HEK293T (cell line): ENCODE measurements around the gene CLRN3.

ENCODE experiments used
- CTCF ChIA-PET: fragments of 350-600 bp; formaldehyde crosslinking; extraction: SDS; loops from one replicate; lab custom pipeline; 2021; ENCODE audit warnings: antibody characterized with exemption, inconsistent platforms; lab: Yijun Ruan, JAX
- POLR2A ChIA-PET: fragments of 350-600 bp; formaldehyde crosslinking; extraction: SDS; loops from one replicate; lab custom pipeline; 2020; ENCODE audit warnings: antibody characterized with exemption, inconsistent platforms; lab: Yijun Ruan, JAX
- DNase-seq: peaks from one replicate; pipeline ENCODE4 v3.0.0; 2012; ENCODE audit warnings: mixed read lengths; ENCODE audit errors: extremely low spot score
- ARNT ChIP-seq: fragments of 450-650 bp; IDR thresholded peaks from 2 replicates; pipeline ENCODE4 v1.6.1; 2017; ENCODE audit warnings: mild to moderate bottlenecking
- BHLHE40 ChIP-seq: fragments of 450-650 bp; IDR thresholded peaks from 2 replicates; pipeline ENCODE4 v1.6.1; 2016; ENCODE audit warnings: mild to moderate bottlenecking, moderate library complexity, borderline replicate concordance
- CTBP1 ChIP-seq: fragments of 450-650 bp; IDR thresholded peaks from 2 replicates; pipeline ENCODE4 v1.6.1; 2016; ENCODE audit warnings: borderline replicate concordance
- ELF4 ChIP-seq: fragments of 450-650 bp; IDR thresholded peaks from 2 replicates; pipeline ENCODE4 v1.6.1; 2017; ENCODE audit warnings: antibody characterized with exemption
- FOXA1 ChIP-seq: fragments of 450-650 bp; IDR thresholded peaks from 2 replicates; pipeline ENCODE4 v1.6.1; 2016; ENCODE audit warnings: mild to moderate bottlenecking
- FOXK2 ChIP-seq: fragments of 450-650 bp; IDR thresholded peaks from 2 replicates; pipeline ENCODE4 v1.6.1; 2016; ENCODE audit warnings: mild to moderate bottlenecking
- FOXM1 ChIP-seq: fragments of 450-650 bp; IDR thresholded peaks from 2 replicates; pipeline ENCODE4 v1.6.1; 2017; ENCODE audit warnings: mild to moderate bottlenecking, borderline replicate concordance
- HDGF ChIP-seq: fragments of 450-650 bp; IDR thresholded peaks from 2 replicates; pipeline ENCODE4 v1.6.1; 2017; ENCODE audit warnings: antibody characterized with exemption, borderline replicate concordance
- L3MBTL2 ChIP-seq: fragments of 450-650 bp; conservative IDR thresholded peaks from 2 replicates; pipeline ENCODE4 v1.6.1; 2016; ENCODE audit warnings: mild to moderate bottlenecking
- LEF1 ChIP-seq: fragments of 450-650 bp; IDR thresholded peaks from 2 replicates; pipeline ENCODE4 v1.6.1; 2017; ENCODE audit warnings: mild to moderate bottlenecking, borderline replicate concordance
- NFRKB ChIP-seq: fragments of 450-650 bp; IDR thresholded peaks from 2 replicates; pipeline ENCODE4 v1.6.1; 2016; ENCODE audit warnings: mild to moderate bottlenecking, moderate library complexity
- SP1 ChIP-seq: fragments of 450-650 bp; IDR thresholded peaks from 2 replicates; pipeline ENCODE4 v1.6.1; 2017
- SUZ12 ChIP-seq: fragments of 450-650 bp; IDR thresholded peaks from 2 replicates; pipeline ENCODE4 v1.6.1; 2016; ENCODE audit warnings: mild to moderate bottlenecking
- TARDBP ChIP-seq: fragments of 450-650 bp; IDR thresholded peaks from 2 replicates; pipeline ENCODE4 v1.6.1; 2016
- ZNF384 ChIP-seq: fragments of 450-650 bp; IDR thresholded peaks from 2 replicates; pipeline ENCODE4 v1.6.1; 2016
- TF ChIP-seq, protein P1 (sequence below): fragments of 450-650 bp; IDR thresholded peaks from 2 replicates; pipeline ENCODE4 v1.6.1; 2016

CLRN3 gene

DNA sequence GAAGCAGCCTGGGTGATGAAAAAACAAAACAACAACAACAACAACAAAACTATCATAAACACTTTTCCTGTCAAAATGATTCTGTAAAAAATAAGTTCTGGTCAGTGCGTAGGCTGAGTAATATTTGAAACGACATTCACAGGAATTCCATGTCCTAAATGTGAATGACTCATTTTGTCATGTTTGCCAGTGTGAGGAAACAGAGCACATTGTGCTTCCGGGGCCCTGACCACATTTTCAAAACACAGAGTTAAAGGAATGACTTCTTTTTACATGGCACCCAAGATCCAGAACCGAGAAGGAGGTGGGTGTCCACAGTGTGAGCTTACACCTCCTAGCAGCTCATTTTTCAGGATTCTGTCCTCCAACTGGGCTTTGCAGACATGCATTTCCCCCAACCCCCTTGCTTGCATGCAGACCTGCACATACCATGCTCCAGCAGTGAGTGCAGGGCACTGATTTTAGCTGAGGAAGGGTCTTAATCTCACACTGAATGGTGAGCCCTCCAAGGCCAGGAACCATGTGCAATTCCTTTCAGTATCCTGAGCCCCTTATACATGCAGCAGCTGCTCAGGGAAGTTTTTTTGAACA, 3.0 kb downstream of the CLRN3 start:
- no peak for TF ChIP-seq L3MBTL2
- no peak for TF ChIP-seq FOXA1
- TF ChIP-seq FOXK2: no peak
- no peak for TF ChIP-seq TARDBP
- TF ChIP-seq NFRKB: no peak
- no peak for TF ChIP-seq FOXM1
- TF ChIP-seq, protein P1, sequence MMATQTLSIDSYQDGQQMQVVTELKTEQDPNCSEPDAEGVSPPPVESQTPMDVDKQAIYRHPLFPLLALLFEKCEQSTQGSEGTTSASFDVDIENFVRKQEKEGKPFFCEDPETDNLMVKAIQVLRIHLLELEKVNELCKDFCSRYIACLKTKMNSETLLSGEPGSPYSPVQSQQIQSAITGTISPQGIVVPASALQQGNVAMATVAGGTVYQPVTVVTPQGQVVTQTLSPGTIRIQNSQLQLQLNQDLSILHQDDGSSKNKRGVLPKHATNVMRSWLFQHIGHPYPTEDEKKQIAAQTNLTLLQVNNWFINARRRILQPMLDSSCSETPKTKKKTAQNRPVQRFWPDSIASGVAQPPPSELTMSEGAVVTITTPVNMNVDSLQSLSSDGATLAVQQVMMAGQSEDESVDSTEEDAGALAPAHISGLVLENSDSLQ: no peak
- TF ChIP-seq ELF4: no peak
- TF ChIP-seq HDGF: no peak
- TF ChIP-seq SP1: no peak
- no peak for TF ChIP-seq ZNF384
- TF ChIP-seq LEF1: no peak
- TF ChIP-seq BHLHE40: no peak
- no peak for TF ChIP-seq SUZ12
- TF ChIP-seq ARNT: no peak
- TF ChIP-seq CTBP1: no peak
- ChIA-PET POLR2A (no interaction called here), CTCF (no interaction called here)
- DNase-seq: no peak

DNA sequence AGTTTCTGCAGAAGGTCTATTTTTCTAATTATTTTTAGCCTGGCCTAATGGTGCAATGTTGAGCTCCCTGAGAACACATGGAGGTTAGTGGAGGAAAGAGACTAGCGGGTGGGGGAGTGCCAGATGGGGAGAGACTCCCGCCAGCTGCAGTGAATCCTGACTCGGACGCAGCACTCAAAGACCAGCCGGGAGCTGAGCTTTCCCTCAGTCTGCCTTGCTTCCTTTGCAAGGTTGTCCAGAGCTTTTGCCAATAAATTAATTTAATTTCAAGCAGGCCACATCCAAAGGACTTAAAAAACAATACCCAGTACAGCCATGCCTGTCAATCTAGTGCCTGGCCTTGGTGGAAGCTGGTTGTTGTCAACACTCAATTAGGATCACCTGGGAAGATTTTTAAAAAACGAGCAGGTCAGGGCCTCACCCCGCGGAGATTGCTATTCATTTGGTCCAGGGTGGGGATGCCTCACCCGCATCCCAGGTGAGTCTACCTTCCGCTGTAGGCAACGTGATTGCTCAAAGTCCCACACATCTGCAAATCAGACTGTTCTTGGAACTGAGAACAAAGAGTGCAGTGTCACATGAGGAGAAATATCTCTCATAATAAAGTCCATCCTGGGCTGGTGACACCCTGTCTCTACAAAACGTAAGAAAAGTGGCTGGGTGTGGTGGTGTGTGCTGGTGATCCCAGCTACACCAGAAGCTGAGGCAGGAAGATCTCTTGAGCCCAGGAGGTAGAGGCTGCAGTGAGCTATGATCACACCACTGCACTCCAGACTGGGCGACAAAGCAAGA, 4.0 kb downstream of the CLRN3 start:
- TF ChIP-seq SUZ12 (no peak), L3MBTL2 (no peak), CTBP1 (no peak), FOXK2 (no peak), FOXA1 (no peak), ARNT (no peak), SP1 (no peak), ZNF384 (no peak), FOXM1 (no peak), HDGF (no peak)
- TF ChIP-seq, protein P1: no peak
- DNase-seq: no peak
- ChIA-PET CTCF (no interaction called here), POLR2A (no interaction called here)

DNA sequence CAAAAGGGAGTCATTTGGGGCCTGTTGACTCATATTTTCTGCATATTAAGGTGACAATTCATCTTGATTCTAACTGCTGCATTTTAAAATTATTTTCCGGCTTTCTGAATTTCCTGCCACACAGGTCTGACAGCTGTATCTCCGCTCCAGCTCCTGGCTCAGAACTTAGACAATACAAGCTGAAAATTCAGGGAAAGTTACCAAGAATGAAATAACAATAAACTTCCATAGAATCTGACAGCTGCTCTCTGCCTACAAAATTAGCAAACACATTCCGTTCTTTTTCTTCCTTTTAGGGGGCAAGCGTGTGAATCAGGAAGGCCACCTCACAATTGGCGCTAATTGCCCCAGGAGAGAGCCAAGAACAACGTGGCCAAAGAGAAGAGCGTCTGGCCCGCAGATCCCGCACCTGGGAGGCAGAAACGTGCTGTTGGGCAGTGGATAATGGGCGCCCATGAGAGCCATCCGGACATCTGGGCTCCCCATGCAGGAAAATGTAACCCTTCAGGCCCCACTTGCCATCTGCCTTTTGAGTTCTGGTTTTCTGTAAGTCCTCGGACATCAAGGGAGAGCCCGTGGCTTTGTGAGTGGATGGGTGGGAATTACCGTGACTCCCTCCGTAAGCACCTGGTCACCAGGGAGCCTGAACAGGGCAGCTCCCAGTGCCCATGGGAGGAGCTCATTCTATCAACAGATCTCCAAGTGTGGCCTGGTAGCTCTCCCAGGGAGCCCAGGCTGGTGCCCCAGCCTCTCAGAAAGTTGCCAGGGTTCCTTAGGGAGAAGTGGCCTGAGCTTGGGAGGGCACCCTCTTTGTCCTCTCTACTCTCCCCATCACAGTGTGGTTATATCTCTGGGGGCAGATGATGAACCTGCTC, 5.0 kb downstream of the CLRN3 start:
- no peak for TF ChIP-seq FOXK2
- no peak for TF ChIP-seq BHLHE40
- no peak for TF ChIP-seq ELF4
- TF ChIP-seq SP1: no peak
- TF ChIP-seq SUZ12: no peak
- no peak for TF ChIP-seq LEF1
- TF ChIP-seq HDGF: no peak
- TF ChIP-seq, protein P1: no peak
- TF ChIP-seq ARNT: no peak
- TF ChIP-seq TARDBP: no peak
- DNase-seq: no peak
- ChIA-PET POLR2A (no interaction called here), CTCF (no interaction called here)

DNA sequence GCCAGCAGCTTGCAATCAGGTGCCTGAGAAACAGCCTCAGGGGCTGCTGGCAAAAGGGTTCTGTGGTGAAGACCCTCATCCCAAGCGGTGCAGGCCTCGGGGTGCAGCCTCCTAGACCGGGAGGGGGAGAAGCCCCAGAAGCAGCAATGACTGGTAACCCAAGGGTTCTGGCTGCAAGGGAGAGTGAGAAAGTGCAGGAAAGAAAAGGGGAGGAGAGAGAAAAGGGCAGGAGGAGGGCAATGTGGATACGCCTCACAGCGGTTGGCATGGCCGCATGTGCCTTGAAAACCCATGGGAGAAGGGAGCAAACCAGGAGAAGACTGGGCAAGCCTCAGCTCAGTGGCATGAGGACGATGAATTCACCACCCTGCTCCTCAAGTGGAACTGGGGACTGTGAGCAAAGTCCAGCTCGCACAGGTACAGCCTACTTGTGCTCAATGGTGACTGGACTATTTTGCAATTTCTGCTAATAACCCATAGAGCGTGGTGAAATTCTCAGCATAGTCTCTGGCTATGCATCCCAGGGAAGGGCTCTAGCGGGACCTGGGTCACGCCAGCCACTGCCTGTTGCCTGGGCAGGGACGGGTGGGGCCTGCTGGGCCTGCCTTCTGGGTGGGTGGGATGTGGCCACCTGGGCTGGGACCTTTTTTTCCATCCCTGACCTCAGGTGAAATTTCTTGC, 6.2 kb downstream of the CLRN3 start:
- CTCF ChIA-PET: no interaction called here

DNA sequence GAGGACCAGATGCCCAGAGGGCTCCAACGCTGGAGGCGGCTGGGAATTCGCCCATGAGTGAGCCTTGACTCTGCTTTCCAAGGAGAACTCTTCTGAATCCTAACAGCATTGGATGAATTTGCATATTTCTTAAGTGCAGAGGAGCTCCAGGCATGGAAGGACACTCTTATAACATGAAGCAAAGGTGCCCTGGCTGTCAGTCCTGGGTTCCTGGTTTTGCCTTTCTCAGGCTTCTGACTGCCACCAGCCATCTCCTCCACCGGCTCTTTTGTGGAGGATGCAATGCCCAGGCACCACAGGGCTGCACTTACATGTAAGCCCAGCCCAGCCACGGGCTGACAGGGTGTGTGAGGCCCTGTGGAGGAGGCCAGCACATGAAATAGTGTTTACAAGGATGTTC, 8.2 kb downstream of the CLRN3 start:
- TF ChIP-seq ZNF384 (no peak), ELF4 (no peak), HDGF (no peak), FOXK2 (no peak), FOXA1 (no peak), SP1 (no peak), BHLHE40 (no peak)
- TF ChIP-seq, protein P1: no peak
- CTCF ChIA-PET: no interaction called here
- no peak for DNase-seq
- POLR2A ChIA-PET: no interaction called here

More for the DNA sequence above, 6.2 kb downstream of the CLRN3 start:
- DNase-seq: no peak
- POLR2A ChIA-PET: no interaction called here
- TF ChIP-seq FOXA1: no peak
- no peak for TF ChIP-seq SP1
- TF ChIP-seq TARDBP: no peak
- no peak for TF ChIP-seq LEF1
- TF ChIP-seq FOXK2: no peak
- no peak for TF ChIP-seq BHLHE40
- no peak for TF ChIP-seq SUZ12
- no peak for TF ChIP-seq HDGF
